HepG2 (cell line): Measurements from ENCODE around the gene C2orf92. TPM values are rescaled to one million over a fixed set of nuclear protein-coding genes. Genes with fewer than 3 reads are reported as not detected.

ENCODE experiments used
- ARNT ChIP-seq: fragments of 450-650 bp; IDR thresholded peaks from 2 replicates; pipeline ENCODE4 v1.6.1; 2017
- FOSL2 ChIP-seq: sonication (generic); formaldehyde crosslinking; IDR thresholded peaks from 2 replicates; pipeline ENCODE4 v1.4.0; 2020; ENCODE audit warnings: missing genetic modification reagents
- FOXA1 ChIP-seq, 2 experiments: fragments of 450-650 bp in 1 of 2; sonication (generic) in 1 of 2; formaldehyde crosslinking in 1 of 2; IDR thresholded peaks; 2 replicates each; pipeline versions ENCODE4 v1.4.0 to v1.6.1; 2016 to 2020; ENCODE audit warnings: missing genetic modification reagents in 1 of 2
- HOXA7 ChIP-seq: sonication (generic); formaldehyde crosslinking; IDR thresholded peaks from 2 replicates; pipeline ENCODE4 v1.8.1; 2022; ENCODE audit warnings: mild to moderate bottlenecking, missing genetic modification reagents, moderate library complexity
- HOXA9 ChIP-seq: sonication (generic); formaldehyde crosslinking; IDR thresholded peaks from 2 replicates; pipeline ENCODE4 v1.8.1; 2022; ENCODE audit warnings: missing genetic modification reagents, mild to moderate bottlenecking, moderate library complexity, borderline replicate concordance
- KLF11 ChIP-seq: IDR thresholded peaks from 2 replicates; pipeline ENCODE4 v1.6.1; 2016; ENCODE audit warnings: missing compliant biosample characterization
- POGZ ChIP-seq: sonication (generic); formaldehyde crosslinking; IDR thresholded peaks from 2 replicates; pipeline ENCODE4 v1.4.0; 2020; ENCODE audit warnings: mild to moderate bottlenecking, missing genetic modification reagents
- RAD21 ChIP-seq: fragments of 450-650 bp; formaldehyde crosslinking; IDR thresholded peaks from 2 replicates; pipeline ENCODE4 v1.5.0; 2020; ENCODE audit warnings: mild to moderate bottlenecking
- RARA ChIP-seq: IDR thresholded peaks from 2 replicates; pipeline ENCODE4 v1.6.1; 2016; ENCODE audit warnings: missing genetic modification reagents, missing compliant biosample characterization
- SP1 ChIP-seq, 2 experiments: fragments of 450-650 bp in 1 of 2; sonication (generic) in 1 of 2; formaldehyde crosslinking in 1 of 2; IDR thresholded peaks; 2 replicates each; pipeline versions ENCODE4 v1.4.0 to v1.6.1; 2016 to 2020; ENCODE audit warnings: missing genetic modification reagents in 1 of 2
- ZFP36L2 ChIP-seq: sonication (generic); formaldehyde crosslinking; IDR thresholded peaks from 2 replicates; pipeline ENCODE4 v1.4.0; 2020; ENCODE audit warnings: missing genetic modification reagents
- ZNF260 ChIP-seq: sonication (generic); formaldehyde crosslinking; IDR thresholded peaks from 2 replicates; pipeline ENCODE4 v1.4.0; 2020; ENCODE audit warnings: missing genetic modification reagents, low read depth, mild to moderate bottlenecking, borderline replicate concordance
- ZNF280D ChIP-seq: sonication (generic); formaldehyde crosslinking; IDR thresholded peaks from 2 replicates; pipeline ENCODE4 v1.5.1; 2020; ENCODE audit warnings: mild to moderate bottlenecking, missing genetic modification reagents
- ZNF33B ChIP-seq: sonication (generic); formaldehyde crosslinking; IDR thresholded peaks from 2 replicates; pipeline ENCODE4 v1.5.1; 2020; ENCODE audit warnings: mild to moderate bottlenecking, missing genetic modification reagents
- ZNF703 ChIP-seq: sonication (generic); formaldehyde crosslinking; IDR thresholded peaks from 2 replicates; pipeline ENCODE4 v1.5.1; 2020; ENCODE audit warnings: missing genetic modification reagents, mild to moderate bottlenecking, moderate library complexity, borderline replicate concordance
- ZSCAN22 ChIP-seq: sonication (generic); formaldehyde crosslinking; IDR thresholded peaks from 2 replicates; pipeline ENCODE4 v1.4.0; 2020; ENCODE audit warnings: mild to moderate bottlenecking, missing genetic modification reagents
- polyA plus RNA-seq, 8 experiments: library from polyadenylated mRNA; depleted of rRNA in 3 of 8; stranded (reverse) in 7 of 8; unstranded in 1 of 8; fragments of >200 nt; fragmentation: Illumina TruSeq in 4 of 8; extraction: Trizol in 4 of 8; gene quantifications; 2 replicates each; pipeline versions ENCODE4 v1.2.1 to v1.2.3, GENCODE V29; 2011 to 2016; ENCODE audit warnings: low read depth in 4 of 8, missing spikeins in 1 of 8, mixed read lengths in 1 of 8; ENCODE audit not compliant: insufficient read depth in 1 of 8
- total RNA-seq, 5 experiments: library from RNA; depleted of rRNA; stranded (reverse); fragments of >200 nt; fragmentation: Illumina TruSeq; extraction: Trizol; gene quantifications; 2 replicates each; pipeline ENCODE4 v1.2.3, GENCODE V29; 2016; ENCODE audit warnings: low read depth in 1 of 5
- TF ChIP-seq, protein P1 (sequence below): IDR thresholded peaks from 2 replicates; pipeline ENCODE4 v1.6.1; 2016; ENCODE audit warnings: low read depth
- TF ChIP-seq, protein P2 (sequence below): sonication (generic); formaldehyde crosslinking; IDR thresholded peaks from 2 replicates; pipeline ENCODE4 v1.5.0; 2020; ENCODE audit warnings: missing genetic modification reagents, mild to moderate bottlenecking, borderline replicate concordance
- TF ChIP-seq, protein P3 (sequence below): fragments of 450-650 bp; IDR thresholded peaks from 2 replicates; pipeline ENCODE4 v1.6.1; 2017; ENCODE audit warnings: mild to moderate bottlenecking
- TF ChIP-seq, protein P4 (sequence below): sonication (generic); formaldehyde crosslinking; IDR thresholded peaks from 2 replicates; pipeline ENCODE4 v1.4.0; 2020; ENCODE audit warnings: missing genetic modification reagents, low read depth, mild to moderate bottlenecking, borderline replicate concordance

The C2orf92 gene
- total and polyA plus RNA-seq, 2 of the 13 experiments (the other 11 are each of a cell fraction or from before 2014, with no cell fraction given), result 4.9 to 5.0 TPM

DNA sequence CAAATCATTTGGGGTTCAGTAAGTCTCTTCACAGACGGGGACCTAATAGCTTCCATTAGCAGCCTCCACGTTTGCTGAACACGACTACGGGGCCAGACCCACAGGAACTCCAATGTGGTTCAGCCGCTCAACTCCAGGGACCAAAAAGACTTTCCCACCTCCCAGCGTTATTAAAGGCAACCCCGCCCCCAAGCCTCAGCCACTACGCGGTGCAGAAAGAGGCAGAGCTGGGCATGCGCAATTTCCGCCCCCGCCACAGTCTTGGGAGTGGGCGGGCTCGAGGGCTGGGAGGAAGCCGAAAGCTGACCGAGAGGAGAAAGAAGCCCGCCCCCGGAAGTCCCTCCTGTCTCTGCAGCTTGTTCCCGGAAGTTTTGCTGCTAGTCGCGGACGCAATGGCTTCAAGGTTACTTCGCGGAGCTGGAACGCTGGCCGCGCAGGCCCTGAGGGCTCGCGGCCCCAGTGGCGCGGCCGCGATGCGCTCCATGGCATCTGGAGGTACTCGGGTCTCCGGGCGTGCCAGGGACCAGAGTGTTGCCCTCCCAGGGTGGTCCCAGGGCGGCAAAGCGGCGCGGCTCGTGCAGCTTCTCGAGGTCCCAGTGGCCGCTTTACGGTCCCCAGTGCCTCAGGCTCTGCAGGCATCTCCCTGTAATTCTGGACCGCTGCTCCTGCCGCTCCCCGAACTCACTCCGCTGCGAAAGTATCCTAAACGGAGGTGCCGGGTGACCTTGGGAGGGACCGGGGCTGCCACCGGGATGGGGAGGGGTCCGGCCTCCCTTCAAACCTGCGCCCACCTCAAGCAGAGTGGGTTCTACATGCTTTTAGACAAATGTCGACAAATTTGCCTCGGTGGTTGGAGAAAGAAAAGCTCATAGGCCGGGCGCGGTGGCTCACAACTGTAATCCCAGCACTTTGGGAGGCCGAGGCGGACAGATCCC is 23.6 kb upstream of the C2orf92 start, which contains the start of gene COX5B (continued):
- TF ChIP-seq ZFP36L2 (CRISPR knock-in tag) (no peak), ZNF33B (CRISPR knock-in tag) (peak; percentile 91; the same call in 1 of the 2 replicates), ZNF280D (CRISPR knock-in tag) (peak; percentile 69), ZNF260 (no peak), RAD21 (no peak; the same call in 1 of the 2 replicates), RARA (CRISPR knock-in tag) (no peak), HOXA7 (CRISPR knock-in tag) (no peak), ARNT (no peak), FOXA1 (IDR thresholded peaks at IDR 0.05) (no peak), FOXA1 (CRISPR knock-in tag; IDR thresholded peaks at IDR 0.05) (no peak), KLF11 (CRISPR knock-in tag) (0 out of 2 replicates have a peak, but pooled peaks have one; percentile 60), ZSCAN22 (CRISPR knock-in tag) (no peak; the same call in 1 of the 2 replicates), FOSL2 (CRISPR knock-in tag) (peak; percentile 24; the same call in 1 of the 2 replicates), POGZ (CRISPR knock-in tag) (no peak), ZNF703 (CRISPR knock-in tag) (peak; percentile 29), SP1 (IDR thresholded peaks at IDR 0.05) (no peak), SP1 (CRISPR knock-in tag; IDR thresholded peaks at IDR 0.05) (peak; percentile 49), HOXA9 (no peak)
- TF ChIP-seq, protein P1, sequence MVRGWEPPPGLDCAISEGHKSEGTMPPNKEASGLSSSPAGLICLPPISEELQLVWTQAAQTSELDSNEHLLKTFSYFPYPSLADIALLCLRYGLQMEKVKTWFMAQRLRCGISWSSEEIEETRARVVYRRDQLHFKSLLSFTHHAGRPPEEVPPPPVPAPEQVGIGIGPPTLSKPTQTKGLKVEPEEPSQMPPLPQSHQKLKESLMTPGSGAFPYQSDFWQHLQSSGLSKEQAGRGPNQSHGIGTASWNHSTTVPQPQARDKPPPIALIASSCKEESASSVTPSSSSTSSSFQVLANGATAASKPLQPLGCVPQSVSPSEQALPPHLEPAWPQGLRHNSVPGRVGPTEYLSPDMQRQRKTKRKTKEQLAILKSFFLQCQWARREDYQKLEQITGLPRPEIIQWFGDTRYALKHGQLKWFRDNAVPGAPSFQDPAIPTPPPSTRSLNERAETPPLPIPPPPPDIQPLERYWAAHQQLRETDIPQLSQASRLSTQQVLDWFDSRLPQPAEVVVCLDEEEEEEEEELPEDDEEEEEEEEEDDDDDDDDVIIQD (CRISPR knock-in tag), result no peak; the same call in 1 of the 2 replicates
- TF ChIP-seq, protein P2, sequence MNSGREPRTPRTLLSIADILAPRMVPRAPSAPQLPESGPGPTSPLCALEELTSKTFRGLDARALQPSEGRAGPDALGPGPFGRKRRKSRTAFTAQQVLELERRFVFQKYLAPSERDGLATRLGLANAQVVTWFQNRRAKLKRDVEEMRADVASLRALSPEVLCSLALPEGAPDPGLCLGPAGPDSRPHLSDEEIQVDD (CRISPR knock-in tag), result no peak
- TF ChIP-seq, protein P3, sequence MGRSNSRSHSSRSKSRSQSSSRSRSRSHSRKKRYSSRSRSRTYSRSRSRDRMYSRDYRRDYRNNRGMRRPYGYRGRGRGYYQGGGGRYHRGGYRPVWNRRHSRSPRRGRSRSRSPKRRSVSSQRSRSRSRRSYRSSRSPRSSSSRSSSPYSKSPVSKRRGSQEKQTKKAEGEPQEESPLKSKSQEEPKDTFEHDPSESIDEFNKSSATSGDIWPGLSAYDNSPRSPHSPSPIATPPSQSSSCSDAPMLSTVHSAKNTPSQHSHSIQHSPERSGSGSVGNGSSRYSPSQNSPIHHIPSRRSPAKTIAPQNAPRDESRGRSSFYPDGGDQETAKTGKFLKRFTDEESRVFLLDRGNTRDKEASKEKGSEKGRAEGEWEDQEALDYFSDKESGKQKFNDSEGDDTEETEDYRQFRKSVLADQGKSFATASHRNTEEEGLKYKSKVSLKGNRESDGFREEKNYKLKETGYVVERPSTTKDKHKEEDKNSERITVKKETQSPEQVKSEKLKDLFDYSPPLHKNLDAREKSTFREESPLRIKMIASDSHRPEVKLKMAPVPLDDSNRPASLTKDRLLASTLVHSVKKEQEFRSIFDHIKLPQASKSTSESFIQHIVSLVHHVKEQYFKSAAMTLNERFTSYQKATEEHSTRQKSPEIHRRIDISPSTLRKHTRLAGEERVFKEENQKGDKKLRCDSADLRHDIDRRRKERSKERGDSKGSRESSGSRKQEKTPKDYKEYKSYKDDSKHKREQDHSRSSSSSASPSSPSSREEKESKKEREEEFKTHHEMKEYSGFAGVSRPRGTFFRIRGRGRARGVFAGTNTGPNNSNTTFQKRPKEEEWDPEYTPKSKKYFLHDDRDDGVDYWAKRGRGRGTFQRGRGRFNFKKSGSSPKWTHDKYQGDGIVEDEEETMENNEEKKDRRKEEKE, result no peak
- TF ChIP-seq, protein P4, sequence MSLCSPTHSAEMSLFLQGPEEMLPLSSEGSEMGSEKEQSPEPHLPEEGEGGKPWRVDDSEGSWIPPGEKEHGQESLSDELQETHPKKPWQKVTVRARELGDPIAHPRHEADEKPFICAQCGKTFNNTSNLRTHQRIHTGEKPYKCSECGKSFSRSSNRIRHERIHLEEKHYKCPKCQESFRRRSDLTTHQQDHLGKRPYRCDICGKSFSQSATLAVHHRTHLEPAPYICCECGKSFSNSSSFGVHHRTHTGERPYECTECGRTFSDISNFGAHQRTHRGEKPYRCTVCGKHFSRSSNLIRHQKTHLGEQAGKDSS (CRISPR knock-in tag), result 0 out of 2 replicates have a peak, but pooled peaks have one; percentile 7
